BLaER1 treated with 17β-estradiol and CSF1 and Interleukin-3, amounts not matched to agents 10 nM and 100 nM (cell line): ENCODE data around the gene IL1RAPL2.

Experiments
- H3K27ac ChIP-seq, 11 experiments: shearing (Covaris generic); formaldehyde crosslinking; 2 replicates each; pipeline ENCODE4 v1.8.1; 2022
- H3K27me3 ChIP-seq, 11 experiments: shearing (Covaris generic); formaldehyde crosslinking; 2 replicates each; pipeline ENCODE4 v1.8.1; 2022
- H3K36me3 ChIP-seq, 11 experiments: shearing (Covaris generic); formaldehyde crosslinking; 2 replicates each; pipeline ENCODE4 v1.8.1; 2022
- H3K4me1 ChIP-seq, 10 experiments: shearing (Covaris generic); formaldehyde crosslinking; 2 replicates each; pipeline ENCODE4 v1.8.1; 2022
- H3K4me2 ChIP-seq, 11 experiments: shearing (Covaris generic); formaldehyde crosslinking; 2 replicates each; pipeline ENCODE4 v1.8.1; 2022
- H3K4me3 ChIP-seq, 10 experiments: shearing (Covaris generic); formaldehyde crosslinking; 2 replicates each; pipeline ENCODE4 v1.8.1; 2022
- H3K9ac ChIP-seq, 11 experiments: shearing (Covaris generic); formaldehyde crosslinking; 2 replicates each; pipeline ENCODE4 v1.8.1; 2022
- H3K9me3 ChIP-seq, 11 experiments: shearing (Covaris generic); formaldehyde crosslinking; replicated peaks in 1 of 11; 2 replicates each; pipeline ENCODE4 v1.8.1; 2022
- H4K20me1 ChIP-seq, 11 experiments: shearing (Covaris generic); formaldehyde crosslinking; 2 replicates each; pipeline ENCODE4 v1.8.1; 2022
- Cebpa-rat ChIP-seq, 11 experiments: shearing (Covaris generic); IDR thresholded peaks; 2 replicates each; pipeline ENCODE4 v1.8.1; 2022

IL1RAPL2 gene

DNA sequence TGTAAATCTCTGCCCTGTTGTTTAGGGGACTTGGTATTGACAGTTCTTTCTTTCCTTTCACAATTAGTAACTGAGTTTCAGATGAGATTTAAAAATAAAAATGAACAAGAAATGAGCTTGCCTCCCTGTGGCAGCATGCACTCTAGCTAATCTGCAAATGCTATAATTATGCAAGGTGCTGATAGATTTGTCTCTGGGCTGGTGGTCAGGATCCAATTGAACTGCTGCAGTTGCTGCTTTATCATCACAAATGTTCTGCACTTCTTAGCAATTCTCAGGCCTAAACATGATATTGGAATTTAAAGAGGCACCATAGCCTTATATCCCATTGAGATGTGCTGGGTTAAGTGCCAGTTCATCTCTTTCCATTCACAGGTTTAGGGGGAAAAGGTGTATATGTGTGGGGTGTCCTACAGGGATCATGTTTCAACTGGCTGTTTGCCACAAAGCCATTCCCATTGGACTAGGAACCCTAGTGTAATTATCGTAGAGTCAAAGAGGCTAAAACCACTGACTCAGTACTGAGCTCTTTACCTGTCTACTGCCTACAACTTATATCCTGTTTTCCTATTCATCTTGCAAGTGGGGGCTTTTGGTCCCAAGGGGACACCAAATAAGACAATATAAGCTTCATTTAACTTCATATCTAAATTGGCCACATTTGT is 914.8 kb downstream of the IL1RAPL2 start:
- H3K9ac ChIP-seq = no peak overlapping the region
- TF ChIP-seq Cebpa-rat (IDR thresholded peaks at IDR 0.05) = no peak
- H3K27ac ChIP-seq = no peak overlapping the region
- no peaks in the 10 kb centered on the region for H3K27me3 ChIP-seq
- no peak overlapping the region for H3K4me2 ChIP-seq
- no peaks in the 10 kb centered on the region for H4K20me1 ChIP-seq
- 0 out of 22 replicates have a peak, but pooled peaks cover 0 to 3% (median 0%) of the 10 kb centered on the region in 11 experiments for H3K9me3 ChIP-seq
- no peak overlapping the region for H3K4me3 ChIP-seq
- peaks cover 0 to 6% (median 0%) of the 10 kb centered on the region in 10 experiments; a peak in 5 of 20 replicates for H3K4me1 ChIP-seq
- no peaks in the 10 kb centered on the region for H3K36me3 ChIP-seq

DNA sequence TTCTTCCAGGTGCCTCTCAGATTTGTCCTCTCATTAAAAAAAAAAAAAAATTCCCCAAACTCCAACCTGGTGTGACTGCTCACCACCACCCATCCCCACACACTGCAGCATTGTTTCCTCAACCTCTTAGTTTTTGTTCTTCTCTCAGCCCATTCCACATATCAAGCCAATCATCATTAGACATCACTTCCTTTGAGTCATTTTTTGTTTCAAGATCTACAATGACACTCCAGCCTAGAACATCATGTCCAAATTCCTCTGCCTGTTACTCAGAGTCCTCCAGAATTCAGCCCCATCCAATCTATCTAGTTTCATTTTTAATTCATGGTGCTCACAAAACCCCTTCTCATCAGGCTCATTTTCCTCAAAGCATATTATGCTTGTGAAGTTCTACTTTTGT is 917.0 kb downstream of the IL1RAPL2 start:
- Histone ChIP-seq H3K36me3 (no peaks in the 10 kb centered on the region), H3K4me2 (no peak overlapping the region), H3K27ac (no peak overlapping the region), H3K9ac (no peak overlapping the region), H4K20me1 (no peaks in the 10 kb centered on the region), H3K9me3 (0 out of 22 replicates have a peak, but pooled peaks cover 0 to 5% (median 0%) of the 10 kb centered on the region in 11 experiments), H3K4me3 (no peak overlapping the region), H3K4me1 (no peaks in the 10 kb centered on the region), H3K27me3 (no peaks in the 10 kb centered on the region)
- TF ChIP-seq Cebpa-rat (IDR thresholded peaks at IDR 0.05) = no peak

DNA sequence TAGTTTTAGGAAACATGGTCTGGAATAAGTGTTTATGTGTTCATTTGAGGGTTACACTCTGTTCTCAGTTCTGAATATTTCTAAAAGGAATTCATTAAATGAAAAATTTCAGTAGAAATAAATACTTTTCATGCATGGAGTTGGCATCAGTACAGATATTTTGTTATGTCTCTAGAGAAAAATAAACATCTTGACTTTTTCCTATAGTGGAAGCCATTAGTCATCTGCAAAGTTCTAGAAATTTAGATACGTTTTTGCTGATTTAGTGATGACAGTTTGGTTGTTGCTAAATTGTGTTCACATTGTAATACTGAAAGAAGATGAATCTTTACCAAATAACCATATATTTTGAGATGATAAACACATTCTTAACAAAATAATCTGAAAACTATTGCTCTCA is 922.7 kb downstream of the IL1RAPL2 start:
- no peaks in the 10 kb centered on the region for H3K4me1 ChIP-seq
- H3K9me3 ChIP-seq = 0 out of 22 replicates have a peak, but pooled peaks cover 0 to 5% (median 0%) of the 10 kb centered on the region in 11 experiments
- TF ChIP-seq Cebpa-rat (IDR thresholded peaks at IDR 0.05) = no peak
- no peak overlapping the region for H3K4me2 ChIP-seq
- H3K9ac ChIP-seq = no peak overlapping the region
- no peaks in the 10 kb centered on the region for H4K20me1 ChIP-seq
- H3K27ac ChIP-seq = no peak overlapping the region
- no peak overlapping the region for H3K4me3 ChIP-seq
- no peaks in the 10 kb centered on the region for H3K36me3 ChIP-seq
- no peaks in the 10 kb centered on the region for H3K27me3 ChIP-seq

DNA sequence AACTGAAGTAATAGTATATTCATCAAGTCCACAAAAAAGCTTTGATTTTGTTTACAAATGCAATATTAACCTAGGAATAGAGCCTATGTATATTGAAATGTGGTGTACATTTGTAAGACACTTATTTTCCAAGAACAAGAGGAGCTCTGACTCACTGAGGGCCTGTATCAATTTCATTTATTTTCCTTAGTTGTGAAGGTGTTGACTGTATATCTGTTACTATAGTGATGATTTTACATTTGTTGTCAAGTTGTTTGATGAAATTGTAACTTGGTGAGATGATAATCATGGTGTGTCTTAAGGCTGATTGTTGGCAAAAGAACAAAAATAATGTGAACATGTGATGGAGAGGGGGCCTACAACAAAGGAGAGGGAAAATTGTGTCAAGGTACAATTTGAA is 929.4 kb downstream of the IL1RAPL2 start:
- Histone ChIP-seq H3K27ac (no peak overlapping the region), H3K9ac (no peak overlapping the region), H3K27me3 (no peaks in the 10 kb centered on the region), H3K9me3 (peaks cover 0 to 13% (median 6%) of the 10 kb centered on the region in 11 experiments; a peak in 12 of 22 replicates), H3K36me3 (no peaks in the 10 kb centered on the region), H3K4me1 (no peaks in the 10 kb centered on the region), H3K4me3 (no peak overlapping the region), H4K20me1 (no peaks in the 10 kb centered on the region), H3K4me2 (no peak overlapping the region)
- TF ChIP-seq Cebpa-rat (IDR thresholded peaks at IDR 0.05) = no peak

DNA sequence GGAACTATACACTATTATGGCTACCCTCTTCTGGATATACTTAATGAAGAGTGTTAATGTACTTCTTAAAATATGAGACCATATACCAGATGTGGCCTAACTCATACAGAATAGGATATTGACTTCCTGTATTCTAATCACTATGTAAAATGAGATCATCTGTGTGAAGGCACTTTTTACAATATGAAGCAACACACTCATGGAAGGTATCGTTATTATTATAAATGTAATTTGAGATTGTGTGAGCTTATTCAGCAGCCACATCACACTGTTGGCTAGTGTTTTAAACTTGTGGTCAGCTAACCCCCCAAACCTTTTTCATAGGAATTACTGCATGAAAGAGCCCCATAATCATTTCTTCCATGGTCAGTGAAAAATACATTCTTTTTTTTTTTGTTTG is 936.3 kb downstream of the IL1RAPL2 start:
- H3K4me3 ChIP-seq = no peak overlapping the region
- H3K9me3 ChIP-seq = peaks cover 0 to 13% (median 6%) of the 10 kb centered on the region in 11 experiments; a peak in 12 of 22 replicates
- no peak for TF ChIP-seq Cebpa-rat (IDR thresholded peaks at IDR 0.05)
- H3K9ac ChIP-seq = no peak overlapping the region
- H3K27me3 ChIP-seq = no peaks in the 10 kb centered on the region
- no peak overlapping the region for H3K4me2 ChIP-seq
- no peaks in the 10 kb centered on the region for H4K20me1 ChIP-seq
- H3K36me3 ChIP-seq = no peaks in the 10 kb centered on the region
- peaks cover 0 to 14% (median 0%) of the 10 kb centered on the region in 10 experiments; a peak in 2 of 20 replicates for H3K4me1 ChIP-seq
- no peak overlapping the region for H3K27ac ChIP-seq

DNA sequence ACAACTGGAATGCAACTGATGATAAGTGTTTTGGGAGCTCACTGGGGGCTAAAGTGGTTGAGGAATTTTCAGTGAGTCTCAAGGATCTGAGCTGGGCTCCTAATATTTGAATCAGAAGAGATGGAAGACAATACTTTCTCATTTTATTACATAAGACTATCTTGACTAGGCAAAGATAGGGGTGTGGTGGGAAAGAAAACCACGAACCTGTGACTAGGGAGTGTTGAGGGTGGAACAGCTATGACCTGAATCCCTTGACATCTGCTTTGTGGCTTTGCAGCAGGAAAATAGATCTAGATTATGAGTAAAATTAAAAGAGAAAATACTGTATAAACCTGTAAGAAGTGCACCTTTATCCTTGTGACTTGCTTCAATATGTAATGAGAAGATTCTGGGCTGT is 949.6 kb downstream of the IL1RAPL2 start:
- Histone ChIP-seq H3K4me1 (no peaks in the 10 kb centered on the region), H3K4me2 (no peak overlapping the region), H4K20me1 (no peaks in the 10 kb centered on the region), H3K9ac (no peak overlapping the region), H3K27me3 (no peaks in the 10 kb centered on the region; a peak in 1 of 22 replicates), H3K27ac (no peak overlapping the region), H3K4me3 (no peak overlapping the region), H3K9me3 (0 out of 22 replicates have a peak, but pooled peaks cover 0 to 3% (median 0%) of the 10 kb centered on the region in 11 experiments), H3K36me3 (no peaks in the 10 kb centered on the region)
- no peak for TF ChIP-seq Cebpa-rat (IDR thresholded peaks at IDR 0.05)

DNA sequence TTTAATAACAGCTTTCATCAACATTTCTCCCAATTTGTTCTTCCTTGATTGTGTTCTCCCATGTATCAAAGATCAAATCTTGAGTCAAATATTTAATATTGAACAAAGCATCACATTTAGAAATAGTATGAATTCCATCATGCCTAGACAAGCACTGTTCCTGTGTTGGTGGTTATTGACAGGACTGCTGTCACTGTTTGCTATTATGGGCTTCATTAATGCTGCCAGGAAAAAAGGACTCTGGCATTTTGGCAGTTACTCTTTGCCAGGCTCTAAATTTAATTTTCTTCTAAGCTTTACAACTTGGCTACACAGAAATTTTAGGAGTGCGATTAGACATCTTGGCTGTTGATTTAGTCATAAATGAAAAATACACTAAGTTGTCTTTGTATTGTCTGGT is 960.4 kb downstream of the IL1RAPL2 start:
- Histone ChIP-seq H3K4me3 (no peak overlapping the region), H3K27ac (no peak overlapping the region), H3K36me3 (no peaks in the 10 kb centered on the region), H3K9me3 (peaks cover 0 to 6% (median 0%) of the 10 kb centered on the region in 11 experiments; a peak in 4 of 22 replicates), H3K4me2 (no peak overlapping the region), H4K20me1 (no peaks in the 10 kb centered on the region; a peak in 1 of 22 replicates), H3K27me3 (no peaks in the 10 kb centered on the region), H3K9ac (no peak overlapping the region), H3K4me1 (no peaks in the 10 kb centered on the region)
- TF ChIP-seq Cebpa-rat (IDR thresholded peaks at IDR 0.05) = no peak

DNA sequence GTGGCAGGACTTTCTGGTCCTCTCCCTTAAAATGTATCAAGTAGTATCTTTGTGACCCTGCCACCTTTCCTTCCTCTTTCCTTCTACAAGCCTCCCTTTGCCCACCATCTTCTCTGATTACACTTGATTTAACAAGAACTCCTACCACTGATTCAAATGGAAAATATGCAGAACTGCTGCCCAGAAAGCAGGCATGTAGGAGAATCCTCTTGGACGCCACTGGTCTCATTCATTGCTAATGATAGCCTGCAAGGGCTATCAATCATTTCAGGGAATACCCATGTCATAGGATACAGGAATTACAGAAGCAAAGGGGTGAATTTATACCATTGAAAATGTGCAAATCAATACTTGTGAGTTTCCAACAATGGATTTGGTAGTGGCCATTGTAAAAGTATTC is 961.8 kb downstream of the IL1RAPL2 start:
- H3K27ac ChIP-seq = no peak overlapping the region
- peaks cover 0 to 9% (median 6%) of the 10 kb centered on the region in 11 experiments; a peak in 11 of 22 replicates for H3K9me3 ChIP-seq
- H3K4me3 ChIP-seq = no peak overlapping the region
- no peaks in the 10 kb centered on the region; a peak in 1 of 22 replicates for H4K20me1 ChIP-seq
- H3K4me2 ChIP-seq = no peak overlapping the region
- no peaks in the 10 kb centered on the region for H3K4me1 ChIP-seq
- no peaks in the 10 kb centered on the region for H3K27me3 ChIP-seq
- TF ChIP-seq Cebpa-rat (IDR thresholded peaks at IDR 0.05) = no peak
- no peak overlapping the region for H3K9ac ChIP-seq
- no peaks in the 10 kb centered on the region for H3K36me3 ChIP-seq

DNA sequence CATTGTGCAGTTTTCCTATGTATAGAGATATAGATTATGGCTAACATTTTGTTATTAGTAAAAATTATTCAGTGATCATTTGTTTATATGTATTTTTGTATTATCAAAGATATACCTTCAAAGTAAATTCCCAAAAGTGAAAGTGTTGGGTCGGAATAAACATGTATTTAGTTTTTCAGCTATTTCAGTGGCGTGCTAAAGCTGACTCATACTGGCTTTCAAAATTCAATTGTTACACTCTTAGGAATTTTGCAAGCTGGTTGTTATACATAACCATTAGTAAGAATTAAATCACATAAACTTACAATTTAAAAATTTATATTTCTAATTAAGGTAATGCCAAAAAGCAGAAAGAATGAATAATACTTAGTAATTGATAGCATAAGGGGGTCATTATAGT is 968.0 kb downstream of the IL1RAPL2 start:
- Histone ChIP-seq H3K4me1 (peaks cover 0 to 9% (median 0%) of the 10 kb centered on the region in 10 experiments; a peak in 4 of 20 replicates), H3K9me3 (peaks cover 0 to 9% (median 6%) of the 10 kb centered on the region in 11 experiments; a peak in 11 of 22 replicates), H4K20me1 (no peaks in the 10 kb centered on the region; a peak in 1 of 22 replicates), H3K27me3 (no peaks in the 10 kb centered on the region), H3K4me2 (no peak overlapping the region), H3K36me3 (no peaks in the 10 kb centered on the region), H3K27ac (no peak overlapping the region), H3K9ac (no peak overlapping the region), H3K4me3 (no peak overlapping the region)
- TF ChIP-seq Cebpa-rat (IDR thresholded peaks at IDR 0.05) = no peak

DNA sequence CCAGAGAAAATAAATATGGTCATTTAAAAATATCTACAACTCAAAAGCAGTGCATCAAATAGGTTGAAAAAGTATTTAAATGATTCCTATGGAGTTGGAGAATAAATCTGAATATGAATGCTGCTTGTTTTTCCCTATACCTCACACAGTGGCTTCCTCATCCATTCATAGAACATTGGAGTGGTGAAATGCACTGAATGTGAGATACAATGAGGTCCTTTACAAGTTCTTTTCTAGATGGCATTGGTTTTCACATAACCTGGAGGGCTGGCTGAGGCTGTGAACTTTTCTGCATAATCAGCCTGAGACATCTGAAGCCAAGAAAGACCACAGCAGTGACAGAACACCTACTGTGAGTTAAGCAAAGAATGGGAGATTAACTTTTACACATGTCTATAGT is 977.3 kb downstream of the IL1RAPL2 start:
- no peaks in the 10 kb centered on the region for H4K20me1 ChIP-seq
- peaks cover 0 to 8% (median 0%) of the 10 kb centered on the region in 11 experiments; a peak in 1 of 22 replicates for H3K27me3 ChIP-seq
- H3K4me3 ChIP-seq = no peak overlapping the region
- H3K4me2 ChIP-seq = no peak overlapping the region
- no peak overlapping the region for H3K27ac ChIP-seq
- H3K36me3 ChIP-seq = no peaks in the 10 kb centered on the region
- TF ChIP-seq Cebpa-rat (IDR thresholded peaks at IDR 0.05) = no peak
- peaks cover 0 to 7% (median 0%) of the 10 kb centered on the region in 11 experiments; a peak in 6 of 22 replicates for H3K9me3 ChIP-seq
- H3K4me1 ChIP-seq = peaks cover 0 to 25% (median 0%) of the 10 kb centered on the region in 10 experiments; a peak in 5 of 20 replicates
- H3K9ac ChIP-seq = no peak overlapping the region
